Activated CD8-positive, alpha-beta memory T cell treated with anti-CD3 and anti-CD28 coated beads for 48 hours (primary cell): Measurements from ENCODE around the gene PNMA1.

Source experiments
- DNase-seq, 3 experiments: peaks; one replicate each; pipeline ENCODE4 v3.0.0-alpha.2; 2020; ENCODE audit warnings: low read depth in 2 of 3, low spot score in 2 of 3

The PNMA1 gene

DNA sequence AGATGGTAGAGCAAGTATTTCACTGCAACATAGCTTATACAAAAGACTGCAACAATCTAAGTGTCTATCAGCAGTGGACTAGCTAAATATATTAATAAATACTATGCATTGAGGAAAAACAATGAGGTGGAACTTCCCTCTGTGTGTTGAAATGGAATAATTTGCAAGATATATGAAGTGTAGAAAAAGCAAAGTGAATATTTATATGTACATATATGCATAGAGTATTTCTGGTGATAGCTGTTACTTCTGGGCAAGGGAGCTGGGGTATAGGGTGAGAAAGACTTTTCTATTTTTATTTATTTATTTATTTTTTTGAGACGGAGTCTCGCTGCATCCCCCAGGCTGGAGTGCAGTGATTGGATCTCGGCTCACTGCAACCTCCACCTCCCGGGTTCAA lies 35.5 kb downstream of the PNMA1 start:
- no peak for DNase-seq

- DNase-seq: no peak
Observed at GRCh38 chr14:73674986-73675385, 39.2 kb downstream of the PNMA1 start.

DNA sequence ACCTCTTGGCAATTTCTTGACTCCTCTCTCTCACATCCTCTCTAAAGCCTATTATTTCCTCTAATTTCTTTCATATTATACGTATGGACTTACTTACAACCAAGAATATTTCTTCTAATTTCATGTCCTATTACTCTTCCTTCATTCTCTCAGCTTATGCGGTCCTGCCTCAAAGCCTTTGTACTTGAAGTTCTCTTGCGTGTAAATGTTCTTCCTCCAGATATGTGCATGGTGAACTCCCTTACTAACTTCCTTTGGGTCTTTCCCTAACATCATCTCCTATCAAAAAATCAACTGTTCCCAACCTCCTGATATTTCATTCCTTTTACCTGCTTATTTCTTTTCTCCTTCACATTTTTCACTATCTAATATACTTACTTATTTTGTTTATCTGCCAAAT lies 46.3 kb downstream of the PNMA1 start:
- no peak for DNase-seq

DNA sequence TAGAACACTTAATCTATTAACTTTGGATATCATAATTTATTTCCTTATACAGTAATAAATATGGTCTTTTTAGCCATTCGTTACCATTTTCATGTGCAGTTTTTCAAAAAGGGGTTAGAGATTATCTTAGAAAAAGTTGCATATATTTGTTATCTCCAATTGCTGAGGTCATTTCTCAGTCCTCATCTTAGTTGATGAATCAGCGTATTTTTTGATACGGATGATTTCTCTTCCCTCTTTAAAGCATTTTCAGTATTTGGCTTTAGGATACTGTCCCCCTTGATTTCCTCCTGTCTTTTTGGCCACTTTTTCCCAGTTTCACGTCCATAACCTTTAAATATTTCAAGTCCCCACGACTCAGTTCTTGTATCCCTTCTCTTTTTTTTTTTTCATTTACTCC lies 47.6 kb downstream of the PNMA1 start:
- no peak for DNase-seq

DNA sequence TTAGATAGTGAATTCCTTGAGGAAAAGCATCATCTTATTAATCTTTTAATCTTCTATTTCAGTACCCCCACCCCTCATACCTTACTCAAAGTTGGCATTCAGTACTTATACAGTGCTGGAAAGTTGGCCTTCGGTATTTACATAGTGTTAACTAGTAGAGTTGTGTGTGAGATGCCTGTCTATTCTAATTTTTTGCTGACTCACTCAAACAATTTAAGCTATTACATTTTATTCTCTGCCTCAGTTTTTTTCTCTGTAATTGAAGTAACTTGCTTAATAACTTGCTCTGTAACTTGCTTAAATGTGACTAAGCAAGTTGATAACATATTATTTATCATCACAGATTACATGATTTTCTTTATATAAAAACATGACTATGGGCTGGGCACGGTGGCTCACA lies 49.1 kb downstream of the PNMA1 start:
- DNase-seq: no peak

DNA sequence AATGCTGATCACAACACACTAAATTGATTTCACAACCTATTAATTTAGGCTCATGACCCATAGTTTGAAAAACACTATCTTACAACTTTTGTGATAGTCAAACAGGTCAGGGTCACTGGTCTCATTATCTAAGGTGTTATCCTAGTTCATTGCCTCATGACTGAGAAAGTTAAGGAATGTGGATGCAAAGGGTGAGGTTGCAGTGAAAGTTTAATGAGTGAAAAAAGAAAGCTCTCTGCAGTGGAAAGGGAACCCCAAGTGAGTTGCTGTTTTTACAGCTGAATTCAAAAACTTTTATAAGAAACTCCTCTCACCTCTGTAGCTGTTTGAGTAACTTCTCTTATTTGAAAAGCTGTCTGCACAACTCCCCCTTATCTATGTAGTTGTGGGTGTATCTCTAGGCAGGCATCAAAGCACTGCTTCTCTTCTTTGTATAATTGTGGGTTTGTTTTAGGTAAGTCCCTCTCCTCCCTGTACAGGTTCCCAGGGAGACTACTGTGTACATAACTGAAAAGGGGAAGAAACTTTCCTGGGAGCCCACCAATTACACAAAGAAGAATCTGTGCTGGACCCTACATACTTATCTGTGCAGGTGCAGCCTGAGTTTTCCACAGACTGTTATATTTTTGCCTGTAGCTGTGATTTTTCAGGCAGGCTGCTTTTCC lies 50.5 kb downstream of the PNMA1 start:
- no peak for DNase-seq

DNA sequence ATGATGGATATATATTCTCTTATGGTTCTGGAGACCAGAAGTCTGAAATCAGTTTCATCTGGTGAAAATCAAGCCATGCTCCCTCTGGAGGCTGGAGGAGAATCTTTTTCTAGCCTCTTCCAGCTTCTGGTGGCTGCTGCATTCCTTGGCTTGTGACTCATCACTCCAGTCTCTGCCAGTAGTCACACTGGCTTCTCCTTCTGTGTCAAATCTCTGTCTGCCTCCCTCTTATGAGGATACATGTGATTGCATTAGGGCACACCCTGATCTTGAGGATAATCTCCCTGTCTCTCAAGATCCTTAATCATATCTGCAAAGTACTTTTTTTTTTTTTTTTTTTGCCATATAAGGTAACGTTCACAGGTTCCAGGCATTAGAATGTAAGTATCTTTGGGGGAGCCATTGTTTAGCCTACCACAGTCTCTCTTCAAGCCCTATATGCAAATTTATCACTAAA lies 51.7 kb downstream of the PNMA1 start:
- DNase-seq: no peak

GRCh38 chr14:73661872-73662271 lies 52.3 kb downstream of the PNMA1 start:
- no peak for DNase-seq
